K562 (cell line): ENCODE measurements around the gene COG3. TPM values are rescaled to one million over a fixed set of nuclear protein-coding genes. Genes with fewer than 3 reads are reported as not detected.

Experiments
- ATF7 ChIP-seq: fragments of 450-650 bp; IDR thresholded peaks from 2 replicates; pipeline ENCODE4 v1.7.1; 2014; ENCODE audit warnings: mild to moderate bottlenecking, moderate library complexity
- CCNT2 ChIP-seq: IDR thresholded peaks from 2 replicates; pipeline ENCODE4 v1.6.1; 2011; ENCODE audit warnings: borderline replicate concordance, low read depth, mild to moderate bottlenecking, moderate library complexity, mixed read lengths, low read length; ENCODE audit not compliant: insufficient read length; ENCODE audit errors: extremely low read depth
- EP400 ChIP-seq: fragments of 450-650 bp; IDR thresholded peaks from 2 replicates; pipeline ENCODE4 v1.6.1; 2017; ENCODE audit warnings: antibody characterized with exemption, mild to moderate bottlenecking, moderate library complexity
- FOXK1 ChIP-seq: sonication (generic); formaldehyde crosslinking; IDR thresholded peaks from 2 replicates; pipeline ENCODE4 v1.8.0; 2022; ENCODE audit warnings: missing genetic modification reagents, mild to moderate bottlenecking, borderline replicate concordance
- KLF13 ChIP-seq: fragments of 450-650 bp; IDR thresholded peaks from 2 replicates; pipeline ENCODE4 v1.6.1; 2016; ENCODE audit warnings: missing genetic modification characterization, low read depth, mild to moderate bottlenecking, missing compliant biosample characterization, moderate library complexity, borderline replicate concordance
- MAFK ChIP-seq: IDR thresholded peaks from 2 replicates; pipeline ENCODE4 v1.6.1; 2011; ENCODE audit warnings: low read length, improper control_type of control experiment
- NFRKB ChIP-seq: fragments of 450-650 bp; IDR thresholded peaks from 2 replicates; pipeline ENCODE4 v1.6.1; 2016; ENCODE audit warnings: low read depth
- NR2C1 ChIP-seq, 2 experiments: fragments of 450-650 bp; IDR thresholded peaks; 2 replicates each; pipeline ENCODE4 v1.6.1; 2017; ENCODE audit warnings: mild to moderate bottlenecking in 2 of 2, antibody characterized with exemption in 1 of 2, inconsistent platforms in 1 of 2, missing compliant biosample characterization in 1 of 2, missing genetic modification characterization in 1 of 2
- POLR2AphosphoS5 ChIP-seq: IDR thresholded peaks from 2 replicates; pipeline ENCODE4 v1.6.1; 2011; ENCODE audit warnings: mild to moderate bottlenecking, low read depth, low read length, moderate library complexity; ENCODE audit not compliant: control insufficient read depth, insufficient read depth
- POLR2B ChIP-seq: fragments of 450-650 bp; IDR thresholded peaks from 2 replicates; pipeline ENCODE4 v1.6.1; 2018; ENCODE audit warnings: low read depth; ENCODE audit not compliant: partially characterized antibody
- SAP30 ChIP-seq: fragments of 200-600 bp; sonication (generic); IDR thresholded peaks from 2 replicates; pipeline ENCODE4 v1.6.1; 2012; ENCODE audit warnings: borderline replicate concordance, low read depth, mild to moderate bottlenecking, moderate library complexity, low read length, control low read depth, inconsistent platforms; ENCODE audit not compliant: insufficient read depth, poor library complexity, severe bottlenecking
- SMAD4 ChIP-seq: fragments of 250-450 bp; sonication (Bioruptor Pico); conservative IDR thresholded peaks from 2 replicates; pipeline ENCODE4 v1.8.0; 2021; ENCODE audit warnings: inconsistent platforms, mild to moderate bottlenecking, moderate library complexity
- SP2 ChIP-seq: IDR thresholded peaks from 2 replicates; pipeline ENCODE4 v1.6.1; 2011; ENCODE audit warnings: mild to moderate bottlenecking, low read depth, low read length, moderate library complexity; ENCODE audit not compliant: poor library complexity, severe bottlenecking; ENCODE audit errors: extremely low read depth
- VEZF1 ChIP-seq: fragments of 200-800 bp; sonication (Bioruptor generic); IDR thresholded peaks from 2 replicates; pipeline ENCODE4 v1.6.1; 2017; ENCODE audit warnings: missing genetic modification characterization, missing compliant biosample characterization
- ZHX1 ChIP-seq: fragments of 150-350 bp; conservative IDR thresholded peaks from 2 replicates; pipeline ENCODE4 v1.6.1; 2014; ENCODE audit warnings: low read length
- polyA plus RNA-seq, 8 experiments: library from polyadenylated mRNA; depleted of rRNA in 4 of 8; stranded (reverse) in 5 of 8; unstranded in 3 of 8; fragments of >200 nt; fragmentation: Nextera tagmentation in 2 of 8; fragmentation: Illumina TruSeq in 1 of 8; extraction: Ambion mirVana in 2 of 8; extraction: Trizol in 1 of 8; gene quantifications; 2 replicates each; pipeline versions ENCODE4 v1.2.1 to v1.2.3, GENCODE V29; 2011 to 2014; ENCODE audit warnings: inconsistent platforms in 1 of 8, missing spikeins in 1 of 8
- total RNA-seq, 7 experiments: library from RNA; depleted of rRNA in 6 of 7; stranded (reverse); fragments of >200 nt in 6 of 7; fragmentation: Illumina TruSeq in 2 of 7; extraction: Trizol in 2 of 7; gene quantifications; 2 replicates each; pipeline versions ENCODE4 v1.2.1 to v1.2.3, GENCODE V29; 2011 to 2021; ENCODE audit warnings: low replicate concordance in 1 of 7
- TF ChIP-seq, protein P1 (sequence below): fragments of 450-650 bp; IDR thresholded peaks from 2 replicates; pipeline ENCODE4 v1.6.1; 2016; ENCODE audit warnings: antibody characterized with exemption

COG3 gene
- total and polyA plus RNA-seq, 9 of the 15 experiments (the other 6 are each of a cell fraction or from before 2014, with no cell fraction given), result 3.9 to 22.9 (median 14.5) TPM

DNA sequence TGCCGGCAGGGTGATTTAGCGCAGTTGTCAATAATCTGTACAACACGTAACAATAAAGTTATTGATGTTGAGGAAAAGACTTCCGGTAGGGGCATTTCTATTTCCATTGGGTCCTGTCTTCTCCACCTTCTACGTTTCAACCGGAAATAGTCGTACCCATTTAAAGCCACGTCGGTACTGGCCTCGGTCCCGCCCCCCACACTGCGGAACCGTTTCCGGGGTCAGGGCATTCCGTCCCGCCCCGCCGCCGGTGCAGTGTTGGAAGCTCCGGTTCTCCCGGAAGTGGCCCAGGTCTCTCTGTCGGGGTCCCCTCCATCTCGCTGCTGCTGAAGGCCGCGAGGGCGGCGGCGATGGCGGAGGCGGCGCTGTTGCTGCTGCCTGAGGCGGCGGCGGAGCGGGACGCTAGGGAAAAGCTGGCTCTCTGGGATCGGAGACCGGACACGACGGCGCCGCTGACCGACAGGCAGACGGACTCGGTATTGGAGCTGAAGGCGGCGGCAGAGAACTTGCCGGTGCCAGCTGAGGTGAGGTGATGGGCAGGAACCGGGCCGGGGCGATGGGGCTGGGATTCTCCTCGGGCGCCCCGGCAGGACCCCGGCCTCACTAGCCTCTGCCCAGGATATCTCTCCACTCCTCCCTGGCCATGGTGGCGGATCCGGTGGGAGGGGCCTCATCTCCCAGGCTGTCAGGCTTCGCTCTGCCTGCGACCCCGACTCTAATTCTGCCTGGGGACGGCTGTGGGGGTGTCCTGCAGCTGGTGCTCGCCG, at the start of gene COG3 (continued):
- TF ChIP-seq ZHX1, result no peak
- TF ChIP-seq NFRKB, result no peak
- peak; percentile 25; the same call in 1 of the 2 replicates for TF ChIP-seq POLR2AphosphoS5
- TF ChIP-seq NR2C1 (IDR thresholded peaks at IDR 0.05), result peak; percentile 99
- peak; percentile 99 for TF ChIP-seq NR2C1 (tag; IDR thresholded peaks at IDR 0.05)
- TF ChIP-seq KLF13 (tag), result peak; percentile 55; the same call in 1 of the 2 replicates
- TF ChIP-seq ATF7, result peak; percentile 82
- 0 out of 2 replicates have a peak, but pooled peaks have one; percentile 21 for TF ChIP-seq SMAD4
- peak; percentile 44 for TF ChIP-seq CCNT2
- peak; percentile 70 for TF ChIP-seq POLR2B
- peak; percentile 61 for TF ChIP-seq VEZF1 (CRISPR knock-in tag)
- TF ChIP-seq, protein P1, sequence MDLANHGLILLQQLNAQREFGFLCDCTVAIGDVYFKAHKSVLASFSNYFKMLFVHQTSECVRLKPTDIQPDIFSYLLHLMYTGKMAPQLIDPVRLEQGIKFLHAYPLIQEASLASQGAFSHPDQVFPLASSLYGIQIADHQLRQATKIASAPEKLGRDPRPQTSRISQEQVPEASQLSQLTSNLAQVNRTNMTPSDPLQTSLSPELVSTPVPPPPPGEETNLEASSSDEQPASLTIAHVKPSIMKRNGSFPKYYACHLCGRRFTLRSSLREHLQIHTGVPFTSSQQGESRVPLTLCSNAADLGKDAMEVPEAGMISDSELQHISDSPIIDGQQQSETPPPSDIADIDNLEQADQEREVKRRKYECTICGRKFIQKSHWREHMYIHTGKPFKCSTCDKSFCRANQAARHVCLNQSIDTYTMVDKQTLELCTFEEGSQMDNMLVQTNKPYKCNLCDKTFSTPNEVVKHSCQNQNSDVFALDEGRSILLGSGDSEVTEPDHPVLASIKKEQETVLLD, result peak; percentile 87
- TF ChIP-seq FOXK1 (CRISPR knock-in tag), result no peak
- TF ChIP-seq EP400, result peak; percentile 95
- TF ChIP-seq SAP30, result peak; percentile 57
- peak; percentile 9; the same call in 1 of the 2 replicates for TF ChIP-seq MAFK
- peak; percentile 28 for TF ChIP-seq SP2
